Measurements from ENCODE around the gene ZFPM1. TPM values are rescaled to one million over a fixed set of nuclear protein-coding genes. Genes with fewer than 3 reads are reported as not detected.
A peak's percentile ranks its signal among the peaks of the same experiment; 100 is the strongest.

Gene ZFPM1
- total RNA-seq, 1 experiment from 2014 or later: 24.1 TPM

DNA sequence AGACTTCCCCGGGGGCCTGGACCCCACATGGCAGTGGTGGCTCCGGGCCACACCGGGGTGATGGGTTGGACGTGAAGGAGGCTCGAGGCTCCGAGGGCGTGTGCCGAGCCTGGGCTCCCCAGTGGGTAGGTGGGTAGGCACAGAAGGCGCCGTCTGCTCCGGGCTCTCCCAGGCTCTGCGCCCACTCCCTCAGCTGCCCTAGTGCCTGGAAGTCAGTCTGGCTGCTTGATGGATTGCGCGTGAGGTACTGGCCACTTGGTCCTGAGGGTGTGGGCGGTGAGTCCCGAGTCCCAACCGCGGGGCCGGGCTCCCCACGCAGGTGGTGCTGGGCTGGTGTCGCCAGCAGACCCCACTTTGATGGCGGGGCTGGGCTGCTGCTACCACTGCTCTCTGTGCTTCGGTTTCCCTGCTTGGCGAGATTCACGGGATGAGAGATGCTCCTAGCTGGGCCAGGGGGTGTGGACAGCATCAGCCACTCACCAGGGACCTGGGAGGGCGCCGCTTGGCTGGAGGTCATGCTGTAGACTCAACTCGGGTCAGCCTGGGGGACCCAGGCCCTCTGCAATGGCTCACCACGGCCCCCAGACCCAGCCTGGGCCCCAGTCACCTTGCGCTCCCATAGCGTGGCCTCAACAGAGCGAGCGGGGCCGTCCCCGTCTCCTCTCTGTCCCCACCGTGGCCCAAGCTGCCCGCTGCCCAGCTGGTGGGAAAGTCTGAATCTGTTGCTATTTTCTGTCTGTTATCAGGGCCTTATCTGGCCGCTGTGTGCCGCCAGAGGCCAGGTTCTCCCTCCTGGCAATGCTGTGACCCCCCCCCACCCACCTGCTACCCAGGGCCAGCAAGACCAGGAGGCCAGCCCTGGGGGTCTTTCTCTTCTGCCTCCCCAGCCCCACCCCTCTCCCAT is 26.1 kb downstream of the ZFPM1 start:
- CTCF ChIA-PET: interaction anchor here (0.6 kb wide), 1 partner anchor 14 kb away, joined by 4 read pairs; no protein-coding TSS in a partner anchor
- H3K36me3 Mint-ChIP-seq (ENCODE audit: insufficient read depth, unreplicated experiment): peaks cover 8% of the 10 kb centered on the region
- BruUV-seq (replicated peaks): no TSS peak
- H3K4me3 Mint-ChIP-seq (ENCODE audit: unreplicated experiment): no peak overlapping the region
- TF ChIP-seq CTCF (IDR thresholded peaks at IDR 0.05; ENCODE audit: insufficient read depth in 1 of 2, low read depth in 1 of 2, low read length in 1 of 2, severe bottlenecking in 1 of 2, unreplicated experiment in 1 of 2): no peak
- no peak overlapping the region for H3K4me3 ChIP-seq (ENCODE audit: low read depth, low read length)
- intact Hi-C loops (cut with micrococcal nuclease; ENCODE audit: unreplicated experiment): no loop called here
- H3K27ac Mint-ChIP-seq (ENCODE audit: unreplicated experiment): peak overlapping the region; percentile 46
- no peaks in the 10 kb centered on the region for H3K9me3 Mint-ChIP-seq (ENCODE audit: unreplicated experiment)
- H3K4me1 ChIP-seq: peaks cover 24% of the 10 kb centered on the region
- DNase-seq: no peak
- POLR2A ChIA-PET: no interaction called here
- H3K27me3 ChIP-seq (replicated peaks; ENCODE audit: control insufficient read depth, insufficient read depth, low read length): no peaks in the 10 kb centered on the region
- peaks cover 34% of the 10 kb centered on the region for H3K4me1 Mint-ChIP-seq (ENCODE audit: low read depth, unreplicated experiment)
- H3K9me3 ChIP-seq: no peaks in the 10 kb centered on the region
- no peaks in the 10 kb centered on the region for H3K36me3 ChIP-seq (ENCODE audit: control insufficient read depth, insufficient read depth, low read length)
- no peaks in the 10 kb centered on the region for H3K27me3 Mint-ChIP-seq (ENCODE audit: insufficient read depth, unreplicated experiment)

DNA sequence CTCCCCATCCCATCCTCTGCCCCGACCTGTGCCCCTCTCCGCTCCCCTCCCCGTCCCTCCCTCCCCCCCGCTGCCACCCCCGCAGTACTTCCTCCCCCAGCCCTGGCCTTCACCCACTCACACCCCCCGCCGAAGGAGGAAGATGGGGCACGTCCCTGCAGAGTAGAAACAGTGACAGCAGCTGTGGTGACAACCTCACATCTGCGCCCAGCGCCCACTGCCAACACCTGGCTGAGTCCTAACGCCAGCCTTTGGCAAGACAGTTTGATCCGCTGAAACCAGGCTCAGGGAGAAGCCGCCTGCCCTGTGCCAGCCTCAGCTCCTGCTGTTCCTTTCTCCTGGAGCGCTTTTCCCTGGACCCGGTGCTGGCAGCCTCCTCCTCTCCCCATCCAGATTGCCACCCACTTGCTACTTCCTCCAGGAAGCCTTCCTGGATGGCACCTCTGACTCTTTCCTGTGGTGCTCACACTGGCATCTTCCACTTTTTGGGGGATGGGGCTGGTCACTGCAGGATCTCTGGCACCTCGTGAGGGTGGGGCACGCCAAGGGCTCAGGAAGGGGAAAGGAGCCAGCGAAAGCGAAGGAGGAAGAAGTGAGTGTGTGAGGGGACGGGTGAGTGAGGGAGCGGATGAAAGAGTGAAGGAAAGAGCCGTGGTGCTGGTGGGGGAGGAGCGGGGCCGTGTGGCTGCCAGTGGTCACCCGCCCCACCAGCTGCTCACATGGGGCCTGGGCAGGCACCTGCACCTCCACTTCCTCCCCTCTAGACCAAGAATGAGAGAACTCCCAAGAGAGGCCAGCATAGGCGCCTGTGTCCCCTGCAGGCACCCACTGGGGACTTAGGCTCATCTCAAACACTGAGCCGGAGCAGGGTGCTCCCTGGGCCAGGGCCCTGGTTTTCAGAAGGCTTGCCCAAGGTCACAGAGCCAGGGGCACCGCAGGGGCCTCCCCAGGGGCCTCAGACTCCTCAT is 27.0 kb downstream of the ZFPM1 start:
- Mint-ChIP-seq H3K9me3 (ENCODE audit: unreplicated experiment) (no peaks in the 10 kb centered on the region), H3K4me1 (ENCODE audit: low read depth, unreplicated experiment) (peaks cover 41% of the 10 kb centered on the region), H3K4me3 (ENCODE audit: unreplicated experiment) (no peak overlapping the region), H3K27me3 (ENCODE audit: insufficient read depth, unreplicated experiment) (no peaks in the 10 kb centered on the region), H3K36me3 (ENCODE audit: insufficient read depth, unreplicated experiment) (peaks cover 13% of the 10 kb centered on the region), H3K27ac (ENCODE audit: unreplicated experiment) (no peak overlapping the region)
- ChIA-PET CTCF (no interaction called here), POLR2A (interaction anchor here (1.2 kb wide), 1 partner anchor 29 kb away, joined by 3 read pairs; no protein-coding TSS in a partner anchor)
- intact Hi-C loops (cut with micrococcal nuclease; ENCODE audit: unreplicated experiment): no loop called here
- no peak for TF ChIP-seq CTCF (IDR thresholded peaks at IDR 0.05; ENCODE audit: insufficient read depth in 1 of 2, low read depth in 1 of 2, low read length in 1 of 2, severe bottlenecking in 1 of 2, unreplicated experiment in 1 of 2)
- Histone ChIP-seq H3K27me3 (replicated peaks; ENCODE audit: control insufficient read depth, insufficient read depth, low read length) (no peaks in the 10 kb centered on the region), H3K9me3 (no peaks in the 10 kb centered on the region), H3K4me1 (peaks cover 33% of the 10 kb centered on the region), H3K36me3 (ENCODE audit: control insufficient read depth, insufficient read depth, low read length) (no peaks in the 10 kb centered on the region), H3K4me3 (ENCODE audit: low read depth, low read length) (no peak overlapping the region)
- no peak for DNase-seq
- BruUV-seq (replicated peaks): no TSS peak

DNA sequence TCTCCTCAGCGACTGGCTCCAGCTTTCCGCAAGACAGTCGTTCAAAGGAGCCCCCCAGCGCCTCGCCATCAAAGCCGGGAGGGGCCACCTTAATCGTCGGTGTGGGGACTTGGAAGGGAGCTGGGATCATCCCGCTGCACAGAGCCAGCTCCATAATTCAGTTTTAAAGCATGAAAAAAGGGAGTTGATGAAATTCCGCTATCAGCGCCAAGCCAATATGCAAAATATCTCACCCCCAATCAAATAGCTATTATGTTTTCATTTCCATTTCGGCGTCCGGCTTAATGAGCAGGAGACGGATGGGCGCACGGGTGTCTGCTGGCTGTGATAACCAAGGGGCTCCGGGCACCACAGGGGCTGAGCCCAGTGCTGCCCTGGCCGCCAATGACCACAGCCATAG is 27.7 kb downstream of the ZFPM1 start:
- H3K9me3 Mint-ChIP-seq (ENCODE audit: unreplicated experiment): no peaks in the 10 kb centered on the region
- DNase-seq: no peak
- H3K4me3 ChIP-seq (ENCODE audit: low read depth, low read length): no peak overlapping the region
- H3K36me3 ChIP-seq (ENCODE audit: control insufficient read depth, insufficient read depth, low read length): no peaks in the 10 kb centered on the region; the same call in 1 of the 2 replicates
- H3K9me3 ChIP-seq: no peaks in the 10 kb centered on the region
- H3K27me3 Mint-ChIP-seq (ENCODE audit: insufficient read depth, unreplicated experiment): no peaks in the 10 kb centered on the region
- BruUV-seq (replicated peaks): no TSS peak
- H3K27me3 ChIP-seq (replicated peaks; ENCODE audit: control insufficient read depth, insufficient read depth, low read length): no peaks in the 10 kb centered on the region
- TF ChIP-seq CTCF (IDR thresholded peaks at IDR 0.05; ENCODE audit: insufficient read depth in 1 of 2, low read depth in 1 of 2, low read length in 1 of 2, severe bottlenecking in 1 of 2, unreplicated experiment in 1 of 2): no peak
- no peak overlapping the region for H3K27ac Mint-ChIP-seq (ENCODE audit: unreplicated experiment)
- peaks cover 41% of the 10 kb centered on the region for H3K4me1 Mint-ChIP-seq (ENCODE audit: low read depth, unreplicated experiment)
- ChIA-PET CTCF (no interaction called here), POLR2A (interaction anchor here (1.2 kb wide), 1 partner anchor 28 kb away, joined by 3 read pairs; no protein-coding TSS in a partner anchor)
- intact Hi-C loops (cut with micrococcal nuclease; ENCODE audit: unreplicated experiment): no loop called here
- H3K4me1 ChIP-seq: peaks cover 37% of the 10 kb centered on the region
- no peak overlapping the region for H3K4me3 Mint-ChIP-seq (ENCODE audit: unreplicated experiment)
- peaks cover 14% of the 10 kb centered on the region for H3K36me3 Mint-ChIP-seq (ENCODE audit: insufficient read depth, unreplicated experiment)

Data from Caco-2 (cell line).